H9 (cell line): Measurements from ENCODE around the gene LEF1. TPM values are rescaled to one million over a fixed set of nuclear protein-coding genes. Genes with fewer than 3 reads are reported as not detected.

Experiments used
- DNase-seq: peaks from one replicate; pipeline ENCODE4 v3.0.0-alpha.2; 2017
- H2AFZ ChIP-seq: one replicate; pipeline ENCODE4 v1.6.1; 2013; ENCODE audit warnings: mild to moderate bottlenecking, low read length, control low read depth, moderate library complexity
- H2AK5ac ChIP-seq: 2 replicates; pipeline ENCODE4 v1.6.1; 2013; ENCODE audit warnings: low read length, control low read depth, mixed read lengths; ENCODE audit not compliant: insufficient read length
- H2BK120ac ChIP-seq: one replicate; pipeline ENCODE4 v1.6.1; 2013; ENCODE audit warnings: low read depth, mild to moderate bottlenecking, low read length, control low read depth, inconsistent platforms; ENCODE audit not compliant: poor library complexity, severe bottlenecking
- H2BK12ac ChIP-seq: 2 replicates; pipeline ENCODE4 v1.6.1; 2013; ENCODE audit warnings: low read length, control low read depth, mixed read lengths, low read depth; ENCODE audit not compliant: insufficient read length
- H2BK15ac ChIP-seq: 2 replicates; pipeline ENCODE4 v1.6.1; 2013; ENCODE audit warnings: low read depth, low read length, control low read depth
- H2BK20ac ChIP-seq: one replicate; pipeline ENCODE4 v1.6.1; 2013; ENCODE audit warnings: low read depth, mild to moderate bottlenecking, low read length, control low read depth, inconsistent platforms; ENCODE audit not compliant: poor library complexity, severe bottlenecking
- H2BK5ac ChIP-seq: 2 replicates; pipeline ENCODE4 v1.6.1; 2013; ENCODE audit warnings: low read length, control low read depth, mixed read lengths; ENCODE audit not compliant: insufficient read length
- H3K14ac ChIP-seq: 2 replicates; pipeline ENCODE4 v1.6.1; 2013; ENCODE audit warnings: low read length, control low read depth; ENCODE audit not compliant: insufficient read depth
- H3K18ac ChIP-seq: 2 replicates; pipeline ENCODE4 v1.6.1; 2013; ENCODE audit warnings: low read depth, mild to moderate bottlenecking, mixed read lengths, low read length, control low read depth; ENCODE audit not compliant: insufficient read length
- H3K23ac ChIP-seq: 2 replicates; pipeline ENCODE4 v1.6.1; 2013; ENCODE audit warnings: low read length, control low read depth, mixed read lengths, low read depth; ENCODE audit not compliant: insufficient read length
- H3K23me2 ChIP-seq: 2 replicates; pipeline ENCODE4 v1.6.1; 2013; ENCODE audit warnings: low read depth, mild to moderate bottlenecking, mixed read lengths, low read length, control low read depth; ENCODE audit not compliant: insufficient read length, poor library complexity, severe bottlenecking
- H3K27ac ChIP-seq: 2 replicates; pipeline ENCODE4 v1.5.1; 2013; ENCODE audit warnings: low read length, control low read depth, mixed read lengths, low read depth; ENCODE audit not compliant: insufficient read length
- H3K27me3 ChIP-seq: 2 replicates; pipeline ENCODE4 v1.6.1; 2013; ENCODE audit warnings: low read length, control low read depth, inconsistent platforms; ENCODE audit not compliant: insufficient read depth
- H3K4ac ChIP-seq: 2 replicates; pipeline ENCODE4 v1.6.1; 2013; ENCODE audit warnings: low read depth, mild to moderate bottlenecking, control low read depth, inconsistent platforms, low read length, moderate library complexity
- H3K4me1 ChIP-seq: 2 replicates; pipeline ENCODE4 v1.6.1; 2013; ENCODE audit warnings: low read length, control low read depth, inconsistent platforms; ENCODE audit not compliant: insufficient read depth
- H3K4me2 ChIP-seq: 2 replicates; pipeline ENCODE4 v1.6.1; 2013; ENCODE audit warnings: low read length, control low read depth, mixed read lengths; ENCODE audit not compliant: insufficient read length, insufficient read depth
- H3K56ac ChIP-seq: 2 replicates; pipeline ENCODE4 v1.6.1; 2013; ENCODE audit warnings: low read depth, mild to moderate bottlenecking, mixed read lengths, low read length, control low read depth; ENCODE audit not compliant: insufficient read length
- H3K79me1 ChIP-seq: 2 replicates; pipeline ENCODE4 v1.6.1; 2013; ENCODE audit warnings: low read depth, mild to moderate bottlenecking, moderate library complexity, low read length, control low read depth, inconsistent platforms; ENCODE audit not compliant: insufficient read depth, poor library complexity, severe bottlenecking
- H3K79me2 ChIP-seq: 2 replicates; pipeline ENCODE4 v1.6.1; 2013; ENCODE audit warnings: low read length, control low read depth, inconsistent platforms; ENCODE audit not compliant: insufficient read depth
- H3K9ac ChIP-seq: 2 replicates; pipeline ENCODE4 v1.6.1; 2013; ENCODE audit warnings: low read length, control low read depth, mixed read lengths; ENCODE audit not compliant: insufficient read length; ENCODE audit errors: extremely low read depth
- H3K9me3 ChIP-seq: one replicate; pipeline ENCODE4 v1.6.1; 2013; ENCODE audit warnings: low read depth, low read length, inconsistent platforms; ENCODE audit not compliant: control insufficient read depth
- H3T11ph ChIP-seq: one replicate; pipeline ENCODE4 v1.6.1; 2013; ENCODE audit warnings: mild to moderate bottlenecking, low read length, control low read depth, inconsistent platforms
- H4K20me1 ChIP-seq: one replicate; pipeline ENCODE4 v1.6.1; 2013; ENCODE audit not compliant: control insufficient read depth, insufficient read length, insufficient read depth
- H4K5ac ChIP-seq: 2 replicates; pipeline ENCODE4 v1.6.1; 2013; ENCODE audit warnings: low read depth, mild to moderate bottlenecking, mixed read lengths, low read length, control low read depth; ENCODE audit not compliant: insufficient read length
- H4K8ac ChIP-seq: replicated peaks from 2 replicates; pipeline ENCODE4 v1.6.1; 2013; ENCODE audit warnings: low read length, control low read depth, mixed read lengths, low read depth; ENCODE audit not compliant: insufficient read length
- H4K91ac ChIP-seq: 2 replicates; pipeline ENCODE4 v1.6.1; 2013; ENCODE audit warnings: low read depth, mild to moderate bottlenecking, moderate library complexity, mixed read lengths, low read length, control low read depth; ENCODE audit not compliant: insufficient read length
- H3K27ac Mint-ChIP-seq, 3 experiments: 2 replicates in 2 of 3; 3 replicates in 1 of 3; pipeline ENCODE4 v1.8.0; 2020 to 2021; ENCODE audit warnings: mixed read lengths in 3 of 3, mild to moderate bottlenecking in 1 of 3, moderate library complexity in 1 of 3
- H3K27me3 Mint-ChIP-seq: 2 replicates; pipeline ENCODE4 v1.8.0; 2021; ENCODE audit warnings: low read depth, mild to moderate bottlenecking, moderate library complexity, mixed read lengths
- H3K36me3 Mint-ChIP-seq, 3 experiments: 2 replicates in 2 of 3; 3 replicates in 1 of 3; pipeline ENCODE4 v1.8.0; 2020 to 2021; ENCODE audit warnings: low read depth in 3 of 3, mixed read lengths in 3 of 3; ENCODE audit not compliant: insufficient read depth in 1 of 3
- H3K4me1 Mint-ChIP-seq, 2 experiments: 2 replicates each; pipeline ENCODE4 v1.8.0; 2020; ENCODE audit warnings: mixed read lengths in 2 of 2
- H3K4me3 Mint-ChIP-seq, 2 experiments: 2 replicates in 1 of 2; 3 replicates in 1 of 2; pipeline ENCODE4 v1.8.0; 2020 to 2021; ENCODE audit warnings: mild to moderate bottlenecking in 2 of 2, mixed read lengths in 2 of 2, moderate library complexity in 1 of 2
- H3K9me3 Mint-ChIP-seq, 2 experiments: 2 replicates in 1 of 2; 3 replicates in 1 of 2; pipeline ENCODE4 v1.8.0; 2020; ENCODE audit warnings: mild to moderate bottlenecking in 2 of 2, mixed read lengths in 2 of 2, moderate library complexity in 1 of 2
- CTCF ChIP-seq: fragments of 200-600 bp; sonication (generic); conservative IDR thresholded peaks from 3 replicates; pipeline ENCODE4 v1.8.0; 2021; ENCODE audit warnings: antibody characterized with exemption, mild to moderate bottlenecking
- WGBS: extraction: QIAGEN DNeasy Blood & Tissue Kit; methylation state at CpG from one replicate; pipeline ENCODE4 v1.1.7; 2013; ENCODE audit warnings: missing lambda C conversion rate, low lambda C conversion rate, mixed read lengths; ENCODE audit not compliant: insufficient read length; ENCODE audit errors: extremely low coverage; 5-methylcytosine and 5-hydroxymethylcytosine counted together
- total RNA-seq: library from RNA; stranded (reverse); gene quantifications from 2 replicates; pipeline ENCODE4 v1.2.1, GENCODE V29; 2021

LEF1 gene
- total RNA-seq, 1 experiment from 2014 or later = 2.5 TPM

DNA sequence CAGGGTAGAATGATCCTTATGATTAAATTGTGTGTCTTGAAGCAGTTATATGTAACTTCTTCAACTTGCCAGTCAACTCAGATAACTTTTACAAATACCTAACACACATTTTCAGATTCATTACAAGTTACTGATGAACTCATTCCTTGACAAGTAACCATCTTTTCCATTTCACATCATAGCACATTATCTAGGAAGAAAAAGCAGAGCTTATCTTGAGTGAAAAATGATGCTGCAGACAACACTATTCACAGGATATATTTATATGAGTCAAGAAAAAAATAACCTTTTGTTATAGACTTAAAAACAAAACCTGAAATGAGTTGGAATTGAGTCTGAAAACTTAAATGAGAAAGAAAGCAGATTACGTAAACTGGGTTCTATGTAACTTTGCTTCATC is 68.9 kb downstream of the LEF1 start:
- H2AK5ac ChIP-seq = no peak overlapping the region
- H3K79me2 ChIP-seq = no peaks in the 10 kb centered on the region
- H3K4me1 ChIP-seq = no peaks in the 10 kb centered on the region
- H2BK12ac ChIP-seq = no peak overlapping the region
- H3K9ac ChIP-seq = no peak overlapping the region
- no peaks in the 10 kb centered on the region for H3K27me3 ChIP-seq
- H2AFZ ChIP-seq = no peak overlapping the region
- no peak overlapping the region for H2BK20ac ChIP-seq
- no peak overlapping the region for H4K8ac ChIP-seq
- H2BK15ac ChIP-seq = no peak overlapping the region
- H3K4me3 Mint-ChIP-seq = no peak overlapping the region
- H2BK120ac ChIP-seq = no peak overlapping the region
- peaks cover 10% of the 10 kb centered on the region for H3K27me3 Mint-ChIP-seq
- no peak overlapping the region for H3K4me2 ChIP-seq
- H3K18ac ChIP-seq = no peak overlapping the region
- no peak overlapping the region for H3K56ac ChIP-seq
- no peaks in the 10 kb centered on the region for H3K9me3 ChIP-seq
- H3K36me3 Mint-ChIP-seq = no peaks in the 10 kb centered on the region
- H3K23me2 ChIP-seq = no peaks in the 10 kb centered on the region
- no peak overlapping the region for H3T11ph ChIP-seq
- no peak overlapping the region for H4K5ac ChIP-seq
- H3K9me3 Mint-ChIP-seq = no peaks in the 10 kb centered on the region
- no peak overlapping the region for H3K23ac ChIP-seq
- H3K14ac ChIP-seq = no peak overlapping the region
- H3K4me1 Mint-ChIP-seq = peaks cover 3 to 8% of the 10 kb centered on the region in 2 experiments
- no peak overlapping the region for H3K4ac ChIP-seq
- no peaks in the 10 kb centered on the region for H3K79me1 ChIP-seq
- no peak overlapping the region for H4K91ac ChIP-seq
- no peak overlapping the region for H3K27ac ChIP-seq
- H3K27ac Mint-ChIP-seq = no peak overlapping the region
- TF ChIP-seq CTCF = no peak
- no peaks in the 10 kb centered on the region for H4K20me1 ChIP-seq
- no CpG with 5 or more reads among the region's 1 CpG for WGBS
- no peak overlapping the region for H2BK5ac ChIP-seq
- no peak for DNase-seq
